C1 segment of cervical spinal cord (tissue), 14 donors: ENCODE measurements around the gene CYP4F11.
"Not testable (repeated sequence)": the region's sequence is repeated elsewhere in the genome, so short reads cannot be mapped to it uniquely, and the experiment has no call there.

Experiments used
- DNase-seq, 14 donors: peaks; one replicate each; lab custom pipeline; 2025; lab: John Stamatoyannopoulos, UW

The CYP4F11 gene

GRCh38 chr19:15934332-15935078, at the start of gene CYP4F11:
TSS of gene CYP4F11 (minus strand) at chr19:15934529. CDS start at chr19:15934408, 121 bp downstream.
- DNase-seq: peak in 13 of 14 donors; percentile 9 to 92 (median 54)

- no peak for DNase-seq
Observed at GRCh38 chr19:15979293-15979692, 45.0 kb upstream of the CYP4F11 start.

DNA sequence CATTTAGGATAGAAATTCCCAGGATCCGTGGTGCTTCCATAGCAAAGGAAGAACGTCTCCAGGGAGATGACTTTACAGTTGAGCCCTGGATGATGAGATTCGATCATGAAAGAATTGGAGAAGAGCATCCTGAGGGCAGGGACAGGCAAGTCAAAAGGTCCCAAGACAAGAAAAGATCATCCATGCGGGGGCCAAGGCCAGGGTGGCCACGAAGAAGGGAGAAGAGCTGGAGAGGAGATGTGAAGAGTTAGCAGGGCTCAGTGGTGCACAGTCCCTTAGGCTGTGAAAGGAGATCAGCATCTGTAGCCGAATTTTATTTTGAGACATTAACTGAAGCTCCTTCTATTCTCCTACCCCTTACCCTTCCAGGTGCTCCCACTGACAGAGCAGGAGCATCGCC, 43.4 kb upstream of the CYP4F11 start:
- DNase-seq: no peak

DNA sequence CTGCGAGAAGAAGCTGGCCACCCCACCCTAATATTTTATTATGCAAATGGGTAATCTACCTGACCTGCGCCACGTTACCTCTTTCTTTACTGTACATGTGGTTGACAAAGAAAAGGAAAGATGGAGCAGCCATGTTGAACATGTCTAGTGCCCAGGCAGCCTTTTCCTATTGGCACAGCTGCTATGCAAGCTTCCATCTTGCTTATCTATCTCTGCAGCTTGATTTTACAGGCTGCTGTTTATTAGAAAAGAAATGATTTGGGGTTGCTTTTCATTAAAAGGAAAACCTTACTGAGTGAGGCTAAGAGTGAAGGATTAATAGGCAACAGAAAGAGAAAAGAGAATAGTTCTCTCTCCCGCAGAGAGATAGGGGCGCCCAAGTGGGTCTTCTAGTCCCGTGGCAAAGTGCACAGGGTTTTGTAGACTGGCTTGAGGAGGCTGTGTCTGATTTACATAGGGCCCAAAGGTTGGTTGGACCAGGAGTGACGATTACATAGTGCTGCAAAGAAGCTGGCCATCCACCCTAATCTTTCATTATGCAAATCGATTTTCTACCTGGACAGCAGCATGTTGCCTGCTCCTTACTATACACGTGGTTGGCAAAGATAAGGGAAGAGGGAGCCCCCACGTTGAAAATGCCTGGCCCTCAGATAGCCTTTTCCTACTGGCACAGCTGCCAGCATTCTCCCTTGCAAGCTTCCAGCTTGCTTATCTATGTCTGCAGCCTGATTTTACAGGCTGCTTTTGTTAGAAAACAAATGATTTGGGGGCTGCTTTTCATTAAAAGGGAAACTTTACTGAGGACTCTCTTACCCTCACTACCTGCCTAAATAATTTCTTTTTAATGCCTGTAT, 42.7 kb upstream of the CYP4F11 start:
- no peak for DNase-seq

DNA sequence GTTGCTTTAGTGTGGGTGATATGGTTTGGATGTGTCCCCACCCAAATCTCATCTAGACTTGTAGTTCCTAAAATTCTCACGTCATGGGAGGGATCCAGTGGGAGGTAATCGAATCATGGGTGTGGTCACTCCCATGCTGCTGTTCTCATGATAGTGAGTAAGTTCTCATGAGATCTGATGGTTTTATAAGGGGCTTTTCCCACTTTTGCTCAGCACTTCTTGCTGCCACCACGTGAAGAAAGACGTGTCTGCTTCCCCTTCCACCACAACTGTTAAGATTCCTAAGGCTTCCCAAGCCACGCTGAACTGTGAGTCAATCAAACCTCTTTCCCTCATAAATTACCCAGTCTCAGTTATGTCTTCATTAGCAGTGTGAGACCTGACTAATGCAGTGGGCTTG, 40.5 kb upstream of the CYP4F11 start:
- DNase-seq: no peak

GRCh38 chr19:15972043-15972442, 37.7 kb upstream of the CYP4F11 start:
- DNase-seq: not testable (repeated sequence)

GRCh38 chr19:15971224-15971780, 37.0 kb upstream of the CYP4F11 start:
- DNase-seq: no peak

- no peak for DNase-seq
Observed at GRCh38 chr19:15964231-15964630, 29.9 kb upstream of the CYP4F11 start.

DNA sequence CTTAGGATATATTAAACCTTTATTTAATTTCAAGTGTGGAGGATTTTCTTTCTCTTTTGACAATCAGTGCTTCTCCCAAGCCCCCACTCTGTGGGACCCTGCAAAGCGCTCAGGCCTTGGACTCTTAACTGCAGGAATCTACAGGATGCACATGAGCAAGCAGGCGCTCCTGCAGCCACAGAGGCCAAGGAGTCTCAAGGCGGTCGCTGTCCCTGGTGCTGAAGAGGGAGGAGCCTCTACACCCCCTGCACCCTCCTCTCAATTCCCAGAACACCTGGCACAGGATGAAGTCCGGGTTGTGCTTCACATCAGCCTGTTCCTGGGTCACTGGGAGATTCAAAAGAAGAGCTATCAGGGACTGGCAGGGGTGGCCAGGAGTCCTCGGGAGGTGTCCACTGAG, 28.0 kb upstream of the CYP4F11 start:
- DNase-seq: no peak

- no peak for DNase-seq
Observed at GRCh38 chr19:15954820-15955219, 20.5 kb upstream of the CYP4F11 start.

DNA sequence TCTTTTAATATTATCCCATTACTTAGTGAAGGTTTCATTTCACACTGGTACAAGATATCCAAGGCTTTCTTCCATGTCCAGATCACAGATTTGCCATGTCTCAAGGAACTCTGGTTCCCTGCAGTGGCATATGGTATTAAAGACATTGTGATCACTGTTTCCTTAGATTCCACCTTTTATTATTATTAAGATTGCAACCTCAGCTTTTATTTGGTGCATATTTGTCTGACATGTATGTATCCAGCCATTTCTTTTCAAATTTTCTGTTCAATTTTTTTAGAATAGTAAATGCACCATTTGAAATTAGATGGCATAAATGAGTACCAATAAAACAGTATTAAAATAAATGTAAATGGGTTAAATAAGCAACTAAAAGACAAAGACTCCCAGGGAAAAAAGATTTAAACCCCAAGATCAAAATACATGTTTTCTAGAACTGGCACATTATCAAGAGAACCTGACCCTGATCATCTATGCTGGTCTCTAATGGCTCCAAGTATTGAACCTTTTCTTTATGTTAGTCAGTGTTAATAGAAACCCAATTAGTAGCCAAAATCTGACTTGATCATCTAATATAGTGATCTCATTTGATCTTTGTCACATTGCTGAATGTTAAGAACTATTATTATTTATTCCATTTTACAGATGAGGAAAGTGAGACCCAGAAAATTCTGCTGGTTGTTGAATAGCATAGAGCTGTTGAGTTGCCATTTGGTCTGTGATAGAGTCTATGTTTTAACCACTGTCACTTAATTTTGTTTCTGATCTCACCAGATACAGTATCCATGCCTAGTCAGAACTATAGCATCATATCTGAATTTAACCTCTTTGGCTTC, 14.1 kb upstream of the CYP4F11 start, which contains the start of gene OR10H4:
Gene OR10H4 (plus strand): TSS at position 786 of the 836 bp plus-strand sequence. CDS start 0 bp downstream, at position 786.
- DNase-seq: no peak

DNA sequence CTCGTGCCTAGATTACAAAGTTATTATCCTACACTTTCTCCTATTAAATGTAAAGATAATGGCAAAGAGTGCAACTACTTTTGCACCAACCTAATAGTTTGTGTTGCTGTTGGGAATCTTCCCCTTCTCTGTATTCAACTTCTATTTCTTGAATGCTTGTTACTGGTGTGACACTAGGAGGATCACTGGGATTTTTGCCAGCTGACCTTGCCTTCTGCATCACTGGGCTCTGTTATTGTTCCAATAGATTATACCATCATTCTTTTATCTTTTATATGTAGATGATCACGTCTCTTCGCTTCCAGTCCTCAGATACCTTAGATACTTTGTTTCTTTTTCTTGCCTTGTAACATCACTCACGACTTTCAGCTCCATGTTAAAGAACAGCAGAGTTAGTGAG, 11.0 kb upstream of the CYP4F11 start:
- DNase-seq: no peak

DNA sequence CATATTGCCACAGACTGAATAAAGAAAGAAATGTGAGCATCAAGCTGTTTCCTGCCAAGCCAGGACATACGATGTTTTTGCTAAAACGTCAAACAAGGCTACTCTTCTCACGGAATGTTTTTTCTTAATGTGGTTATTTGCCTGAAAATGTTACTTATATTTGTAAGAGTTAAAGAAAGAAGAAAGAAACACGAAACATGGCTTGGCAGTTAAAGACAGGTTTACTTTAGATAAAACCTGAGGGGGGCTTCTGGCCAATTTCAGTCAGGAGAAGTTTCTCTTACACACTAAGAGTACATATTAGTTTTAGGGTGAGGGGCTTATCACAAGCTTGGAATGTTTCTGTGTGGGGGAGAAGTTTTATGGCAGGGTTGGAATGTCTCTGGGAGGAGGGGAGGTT, 10.1 kb upstream of the CYP4F11 start:
- DNase-seq: no peak

DNA sequence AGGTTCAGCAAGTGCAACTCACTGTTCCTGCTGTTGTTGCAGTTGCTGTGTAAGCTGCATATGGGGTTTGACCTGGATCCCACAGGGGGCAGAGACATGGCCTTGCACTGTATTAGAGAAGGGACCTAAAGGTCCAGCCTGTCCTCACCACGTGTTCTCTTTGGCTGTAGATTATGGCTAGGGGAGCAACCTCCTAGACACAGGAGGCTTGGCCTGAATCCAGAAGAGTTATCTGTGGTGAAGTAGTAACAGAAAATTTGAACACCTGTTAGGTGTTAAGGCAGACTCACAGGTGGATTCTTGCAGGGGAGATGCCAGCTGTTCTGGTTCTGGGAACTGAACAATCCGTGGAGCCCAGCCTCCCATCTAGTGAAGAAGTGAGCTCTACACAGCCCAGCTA, 3.4 kb upstream of the CYP4F11 start:
- DNase-seq: no peak

- DNase-seq: no peak
Observed at GRCh38 chr19:15936950-15937349, 2.6 kb upstream of the CYP4F11 start.

GRCh38 chr19:15936173-15936572, 1.8 kb upstream of the CYP4F11 start:
- no peak for DNase-seq

- DNase-seq: peak in 1 of 14 donors; percentile 16
Observed at GRCh38 chr19:15935167-15935702, 906 bp upstream of the CYP4F11 start.

DNA sequence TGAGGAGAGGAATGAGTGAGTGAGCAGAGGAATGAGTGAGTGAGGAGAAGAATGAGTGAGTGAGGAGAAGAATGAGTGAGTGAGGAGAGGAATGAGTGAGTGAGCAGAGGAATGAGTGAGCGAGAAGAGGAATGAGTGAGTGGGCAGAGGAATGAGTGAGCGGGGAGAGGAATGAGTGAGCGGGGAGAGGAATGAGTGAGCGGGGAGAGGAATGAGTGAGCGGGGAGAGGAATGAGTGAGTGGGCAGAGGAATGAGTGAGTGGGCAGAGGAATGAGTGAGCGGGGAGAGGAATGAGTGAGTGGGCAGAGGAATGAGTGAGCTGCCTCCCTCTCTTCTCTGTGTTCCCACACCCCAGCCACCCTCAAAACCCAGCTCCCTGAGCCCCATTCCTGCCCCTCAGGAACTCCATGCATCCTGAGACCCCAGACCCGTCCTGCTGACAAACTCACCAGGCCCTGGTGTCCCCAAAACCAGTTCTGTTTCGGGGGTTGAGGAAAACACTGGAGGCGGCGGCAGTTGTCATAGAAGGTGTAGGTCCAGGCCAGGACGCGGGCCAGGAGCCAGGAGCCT, 483 bp downstream of the CYP4F11 start:
- DNase-seq: not testable (repeated sequence)

GRCh38 chr19:15928321-15928720, 6.0 kb downstream of the CYP4F11 start:
- no peak for DNase-seq

DNA sequence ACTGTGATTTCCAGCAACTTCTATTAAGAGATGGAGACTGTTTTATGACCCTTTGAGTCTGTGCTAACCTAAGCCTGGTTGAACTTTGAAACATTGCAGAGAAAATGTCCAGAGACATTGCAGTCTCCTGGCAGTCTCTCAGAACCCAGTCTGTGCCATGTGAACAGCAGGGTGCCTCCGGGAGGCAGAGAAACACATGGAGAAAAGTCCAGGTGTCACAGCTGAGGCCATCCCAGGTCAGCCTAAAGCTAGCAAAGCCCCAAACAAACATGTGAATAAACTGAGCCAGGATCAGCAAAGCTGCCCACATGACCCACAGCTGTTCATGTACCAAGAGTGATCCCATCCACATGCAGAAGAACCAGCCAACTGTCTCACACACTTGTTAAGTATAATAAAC, 7.8 kb downstream of the CYP4F11 start:
- DNase-seq: no peak

- no peak for DNase-seq
Observed at GRCh38 chr19:15923702-15924101, 10.6 kb downstream of the CYP4F11 start.
